GM23248 (cell line): Measurements from ENCODE around the gene RIN1. TPM values are rescaled to one million over a fixed set of nuclear protein-coding genes. Genes with fewer than 3 reads are reported as not detected.

Experiments used
- DNase-seq: peaks from one replicate; pipeline ENCODE4 v3.0.0-alpha.2; 2015
- H2AFZ ChIP-seq: fragments of 200-600 bp; sonication (generic); 2 replicates; pipeline ENCODE4 v1.6.1; 2016; ENCODE audit warnings: antibody characterized with exemption
- H3F3A ChIP-seq: fragments of 200-600 bp; sonication (generic); 2 replicates; pipeline ENCODE4 v1.6.1; 2016; ENCODE audit warnings: mild to moderate bottlenecking, antibody characterized with exemption, mixed run types; ENCODE audit not compliant: insufficient read depth
- H3K27ac ChIP-seq: fragments of 200-600 bp; sonication (generic); 2 replicates; pipeline ENCODE4 v1.5.1; 2016; ENCODE audit warnings: mild to moderate bottlenecking
- H3K27me3 ChIP-seq: fragments of 200-600 bp; sonication (generic); replicated peaks from 2 replicates; pipeline ENCODE4 v1.6.1; 2016; ENCODE audit warnings: mild to moderate bottlenecking; ENCODE audit not compliant: insufficient read depth
- H3K36me3 ChIP-seq: fragments of 200-600 bp; sonication (generic); 2 replicates; pipeline ENCODE4 v1.6.1; 2016; ENCODE audit warnings: low read depth, mild to moderate bottlenecking
- H3K4me1 ChIP-seq: fragments of 200-600 bp; sonication (generic); 2 replicates; pipeline ENCODE4 v1.6.1; 2016; ENCODE audit warnings: mild to moderate bottlenecking; ENCODE audit not compliant: insufficient read depth
- H3K4me2 ChIP-seq: fragments of 200-600 bp; sonication (generic); one replicate; pipeline ENCODE4 v1.6.1; 2016; ENCODE audit warnings: mild to moderate bottlenecking; ENCODE audit not compliant: unreplicated experiment
- H3K4me3 ChIP-seq: fragments of 200-600 bp; sonication (generic); 2 replicates; pipeline ENCODE4 v1.5.1; 2016; ENCODE audit warnings: mild to moderate bottlenecking
- H3K79me2 ChIP-seq: fragments of 200-600 bp; sonication (generic); 2 replicates; pipeline ENCODE4 v1.6.1; 2016; ENCODE audit warnings: mild to moderate bottlenecking; ENCODE audit not compliant: insufficient read depth
- H3K9ac ChIP-seq: fragments of 200-600 bp; sonication (generic); 2 replicates; pipeline ENCODE4 v1.6.1; 2016; ENCODE audit warnings: mild to moderate bottlenecking
- H3K9me2 ChIP-seq: fragments of 200-600 bp; sonication (generic); 2 replicates; pipeline ENCODE4 v1.6.1; 2016; ENCODE audit warnings: mixed run types, mild to moderate bottlenecking, moderate library complexity; ENCODE audit not compliant: insufficient read depth
- H3K9me3 ChIP-seq: fragments of 200-600 bp; sonication (generic); one replicate; pipeline ENCODE4 v1.6.1; 2017; ENCODE audit warnings: low read depth
- H4K20me1 ChIP-seq: fragments of 200-600 bp; sonication (generic); 2 replicates; pipeline ENCODE4 v1.6.0; 2016; ENCODE audit not compliant: insufficient read depth
- EZH2 ChIP-seq: fragments of 200-600 bp; sonication (generic); IDR thresholded peaks from 2 replicates; pipeline ENCODE4 v1.6.1; 2018; ENCODE audit warnings: antibody characterized with exemption, mild to moderate bottlenecking; ENCODE audit not compliant: insufficient read depth, poor library complexity, severe bottlenecking
- EZH2phosphoT487 ChIP-seq: fragments of 200-600 bp; sonication (generic); IDR thresholded peaks from 2 replicates; pipeline ENCODE4 v1.6.1; 2018; ENCODE audit warnings: antibody characterized with exemption, moderate library complexity, mild to moderate bottlenecking, low read depth; ENCODE audit not compliant: insufficient read depth
- WGBS, 2 experiments: methylation state at CpG; one replicate each; pipeline ENCODE4 v1.1.6; 2015 to 2017; ENCODE audit warnings: low lambda C conversion rate in 2 of 2, low coverage in 1 of 2; ENCODE audit errors: missing lambda C conversion rate in 2 of 2; 5-methylcytosine and 5-hydroxymethylcytosine counted together
- in situ Hi-C: fragments of 300-500 bp; cut with MboI; formaldehyde crosslinking; loops from 2 replicates; pipeline ENCODE4 v1.15.0; 2020
- polyA plus RNA-seq: library from polyadenylated mRNA; unstranded; fragments of >200 nt; fragmentation: Nextera tagmentation; extraction: Ambion mirVana; gene quantifications from 2 replicates; pipeline ENCODE4 v1.2.1, GENCODE V29; 2016
- total RNA-seq: library from RNA; depleted of rRNA; stranded (reverse); fragments of >200 nt; shearing (Covaris generic); gene quantifications from 2 replicates; pipeline ENCODE4 v1.2.3, GENCODE V29; 2014

The RIN1 gene
- total and polyA plus RNA-seq, 2 experiments from 2014 or later, result 16.8 to 44.0 TPM

- Histone ChIP-seq H3K4me3 (peak overlapping the region; percentile 91), H3K4me2 (peak overlapping the region; percentile 92), H3K9me3 (no peaks in the 10 kb centered on the region), H3F3A (peaks cover 27% of the 10 kb centered on the region), H3K4me1 (peaks cover 10% of the 10 kb centered on the region), H3K36me3 (no peaks in the 10 kb centered on the region; the same call in 1 of the 2 replicates), H3K9ac (peak overlapping the region; percentile 99), H3K79me2 (peaks cover 39% of the 10 kb centered on the region), H3K27me3 (no peaks in the 10 kb centered on the region), H2AFZ (no peak overlapping the region), H4K20me1 (no peaks in the 10 kb centered on the region), H3K27ac (peak overlapping the region; percentile 99), H3K9me2 (no peaks in the 10 kb centered on the region)
- in situ Hi-C loops, result no loop called here
- WGBS, 2 experiments, result 50 to 61% methylated on average over 32 of the region's 42 CpGs
- no peak for TF ChIP-seq EZH2phosphoT487
- TF ChIP-seq EZH2, result no peak
- DNase-seq, result no peak
Measured at GRCh38 chr11:66334605-66335442, 1.4 kb downstream of the RIN1 start.

DNA sequence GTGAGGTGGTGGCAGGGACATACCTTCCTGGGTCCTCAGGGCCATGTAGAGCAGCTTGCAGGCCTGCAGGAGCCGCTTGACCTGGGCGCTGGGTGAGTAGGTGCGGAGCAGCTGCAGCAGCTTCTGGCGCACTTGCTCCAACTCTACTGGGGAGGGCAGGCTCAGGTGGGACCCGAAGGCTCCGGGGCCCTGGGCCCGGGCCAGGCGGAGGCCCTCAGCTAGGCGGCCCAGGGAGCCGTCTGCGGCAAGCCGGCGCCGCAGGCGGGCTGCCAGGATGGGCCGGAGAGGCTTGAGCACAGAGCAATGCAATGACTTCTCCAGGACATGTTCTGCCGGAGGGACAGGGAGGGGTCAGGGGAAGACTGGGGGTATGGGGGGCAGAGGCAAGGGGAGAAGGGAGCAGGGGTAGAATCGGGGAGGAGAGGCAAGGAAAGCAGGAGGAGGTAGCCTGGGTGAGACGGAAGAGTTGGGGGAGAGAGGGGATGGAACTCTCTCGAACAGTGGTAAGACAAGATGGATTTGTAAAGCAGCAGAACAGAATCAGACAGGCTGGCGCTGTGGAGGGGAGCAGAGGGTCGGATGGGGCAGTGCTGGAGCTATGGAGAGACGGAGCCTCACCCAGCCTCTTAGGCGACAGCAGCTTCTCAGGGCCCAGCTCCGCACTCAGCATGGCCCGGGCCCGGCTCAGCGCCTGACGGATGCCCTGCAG lies 2.2 kb downstream of the RIN1 start:
- Histone ChIP-seq H3K36me3 (no peaks in the 10 kb centered on the region; the same call in 1 of the 2 replicates), H2AFZ (no peak overlapping the region), H3K4me1 (peaks cover 12% of the 10 kb centered on the region), H3F3A (peaks cover 34% of the 10 kb centered on the region), H3K9ac (peak overlapping the region; percentile 99), H3K27me3 (no peaks in the 10 kb centered on the region), H3K27ac (no peak overlapping the region), H3K9me3 (no peaks in the 10 kb centered on the region), H4K20me1 (no peaks in the 10 kb centered on the region), H3K4me2 (no peak overlapping the region), H3K79me2 (peaks cover 39% of the 10 kb centered on the region), H3K9me2 (no peaks in the 10 kb centered on the region), H3K4me3 (no peak overlapping the region)
- WGBS, 2 experiments, result 89 to 90% methylated on average over 26 to 29 of the region's 29 CpGs
- DNase-seq, result no peak
- TF ChIP-seq EZH2 (no peak), EZH2phosphoT487 (no peak)
- in situ Hi-C loops, result no loop called here

- Histone ChIP-seq H2AFZ (no peak overlapping the region), H4K20me1 (no peaks in the 10 kb centered on the region), H3K9ac (no peak overlapping the region), H3K27ac (no peak overlapping the region), H3F3A (peaks cover 41% of the 10 kb centered on the region), H3K9me2 (no peaks in the 10 kb centered on the region), H3K27me3 (no peaks in the 10 kb centered on the region), H3K9me3 (no peaks in the 10 kb centered on the region), H3K79me2 (peaks cover 39% of the 10 kb centered on the region), H3K4me1 (peaks cover 19% of the 10 kb centered on the region), H3K4me3 (no peak overlapping the region), H3K36me3 (no peaks in the 10 kb centered on the region; the same call in 1 of the 2 replicates), H3K4me2 (no peak overlapping the region)
- in situ Hi-C loops, result no loop called here
- TF ChIP-seq EZH2, result no peak
- no peak for TF ChIP-seq EZH2phosphoT487
- WGBS, 2 experiments, result 89 to 94% methylated on average over 19 of the region's 19 CpGs
- DNase-seq, result no peak
Measured at GRCh38 chr11:66333220-66333877, 2.9 kb downstream of the RIN1 start.

- no peak overlapping the region for H3K27ac ChIP-seq
- H2AFZ ChIP-seq, result no peak overlapping the region
- H3K27me3 ChIP-seq, result no peaks in the 10 kb centered on the region
- no peak overlapping the region for H3K4me2 ChIP-seq
- in situ Hi-C loops, result no loop called here
- no peaks in the 10 kb centered on the region for H3K9me3 ChIP-seq
- no peak for TF ChIP-seq EZH2
- H3K4me1 ChIP-seq, result peaks cover 26% of the 10 kb centered on the region
- H3K4me3 ChIP-seq, result no peak overlapping the region
- H4K20me1 ChIP-seq, result no peaks in the 10 kb centered on the region
- peaks cover 39% of the 10 kb centered on the region for H3K79me2 ChIP-seq
- no peaks in the 10 kb centered on the region for H3K9me2 ChIP-seq
- 75 to 76% methylated on average over 18 of the region's 18 CpGs for whole genome bisulfite sequencing, 2 experiments
- peaks cover 41% of the 10 kb centered on the region for H3F3A ChIP-seq
- no peak overlapping the region for H3K9ac ChIP-seq
- H3K36me3 ChIP-seq, result no peaks in the 10 kb centered on the region; the same call in 1 of the 2 replicates
- DNase-seq, result no peak
Measured at GRCh38 chr11:66332371-66333219, 3.6 kb downstream of the RIN1 start.
